Measurements from ENCODE around the gene DYNLRB1. TPM values are rescaled to one million over a fixed set of nuclear protein-coding genes. Genes with fewer than 3 reads are reported as not detected.

Gene DYNLRB1
- total and polyA plus RNA-seq, 10 of the 15 experiments (the other 5 are each of a cell fraction or from before 2014, with no cell fraction given): 87.9 to 313 (median 153) TPM

DNA sequence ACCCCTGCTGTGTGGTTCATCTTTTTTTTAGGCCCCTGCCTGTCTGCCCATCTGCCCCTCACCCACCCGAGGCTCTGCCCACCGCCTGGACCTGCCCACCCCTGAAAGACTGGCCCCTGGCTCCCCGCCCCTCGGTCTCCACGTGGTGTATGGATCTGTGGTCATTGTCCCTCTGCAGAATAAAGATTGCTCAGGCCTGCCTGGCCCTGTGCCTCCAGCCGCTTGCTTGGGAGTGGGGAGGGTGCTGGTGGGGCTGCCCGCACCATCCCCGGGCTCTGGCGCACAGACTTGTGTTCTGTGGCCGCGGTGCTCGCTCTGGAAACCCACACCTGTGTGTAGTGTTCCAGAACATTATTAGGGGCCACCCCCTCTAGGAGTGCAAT is 43.9 kb downstream of the DYNLRB1 start:
- WGBS (ENCODE audit: insufficient coverage, insufficient replicate concordance, low lambda C conversion rate, missing lambda C conversion rate): 73% methylated on average over 12 of the region's 12 CpGs
- ChIA-PET POLR2A (no interaction called here), CTCF (interaction anchor here (1.0 to 1.2 kb wide), 2 partner anchors 148 to 209 kb away, joined by 3 read pairs; no protein-coding TSS in a partner anchor), RAD21 (ENCODE audit: unreplicated experiment) (no interaction called here), SMC1A (ENCODE audit: uncharacterized antibody, unreplicated experiment) (no interaction called here)
- DNase-seq (ENCODE audit: low read depth, low spot score) (no peak), ATAC-seq (no peak), FAIRE-seq (no peak)
- no peak overlapping the region for H3K4me3 ChIP-seq
- no peaks in the 10 kb centered on the region for H4K20me1 ChIP-seq (ENCODE audit: control insufficient read depth, insufficient read depth)
- H2AFZ ChIP-seq (ENCODE audit: control insufficient read depth, low read depth, low read length): no peak overlapping the region
- no peaks in the 10 kb centered on the region for H3K27me3 ChIP-seq (replicated peaks in 1 of 2; ENCODE audit: control insufficient read depth in 2 of 2, insufficient read depth in 2 of 2, low read length in 1 of 2)
- no peak overlapping the region for H3K9ac ChIP-seq (ENCODE audit: control insufficient read depth, insufficient read depth, low read length)
- H3K36me3 ChIP-seq (ENCODE audit: control insufficient read depth in 2 of 2, insufficient read depth in 2 of 2, low read length in 1 of 2): peaks cover 0 to 2% of the 10 kb centered on the region in 2 experiments; a peak in 2 of 4 replicates
- no peaks in the 10 kb centered on the region for H3K9me3 ChIP-seq (replicated peaks; ENCODE audit: control insufficient read depth, insufficient read depth, low read length)
- in situ Hi-C loops (cut with MboI) (no loop called here), intact Hi-C loops (cut with micrococcal nuclease; ENCODE audit: unreplicated experiment) (no loop called here)
- H3K27ac ChIP-seq (ENCODE audit: control insufficient read depth, insufficient read depth): no peak overlapping the region
- no peaks in the 10 kb centered on the region for H3K4me1 ChIP-seq (ENCODE audit: control insufficient read depth, insufficient read depth, low read length)
- H3K4me2 ChIP-seq (ENCODE audit: control insufficient read depth, insufficient read depth): no peak overlapping the region
- BruUV-seq (replicated peaks): no TSS peak
- H3K79me2 ChIP-seq (ENCODE audit: control insufficient read depth, insufficient read depth, low read length): no peaks in the 10 kb centered on the region
- TF ChIP-seq SPI1 (IDR thresholded peaks at IDR 0.05; ENCODE audit: borderline replicate concordance, insufficient read depth, low read depth, low read length) (no peak), RFX5 (IDR thresholded peaks at IDR 0.05; ENCODE audit: low read depth, low read length) (no peak), FOS (IDR thresholded peaks at IDR 0.05; ENCODE audit: borderline replicate concordance, extremely low read depth, insufficient read length) (no peak), CEBPB (IDR thresholded peaks at IDR 0.05; ENCODE audit: borderline replicate concordance in 1 of 2, low read depth in 2 of 2, low read length in 2 of 2) (no peak), PML (IDR thresholded peaks at IDR 0.05; ENCODE audit: low read length) (no peak), NR2F1 (conservative IDR thresholded peaks at IDR 0.05) (no peak), JUNB (IDR thresholded peaks at IDR 0.05) (no peak), CREM (IDR thresholded peaks at IDR 0.05; ENCODE audit: low read depth) (no peak), YBX1 (IDR thresholded peaks at IDR 0.05) (no peak)
- TF ChIP-seq, protein P1, sequence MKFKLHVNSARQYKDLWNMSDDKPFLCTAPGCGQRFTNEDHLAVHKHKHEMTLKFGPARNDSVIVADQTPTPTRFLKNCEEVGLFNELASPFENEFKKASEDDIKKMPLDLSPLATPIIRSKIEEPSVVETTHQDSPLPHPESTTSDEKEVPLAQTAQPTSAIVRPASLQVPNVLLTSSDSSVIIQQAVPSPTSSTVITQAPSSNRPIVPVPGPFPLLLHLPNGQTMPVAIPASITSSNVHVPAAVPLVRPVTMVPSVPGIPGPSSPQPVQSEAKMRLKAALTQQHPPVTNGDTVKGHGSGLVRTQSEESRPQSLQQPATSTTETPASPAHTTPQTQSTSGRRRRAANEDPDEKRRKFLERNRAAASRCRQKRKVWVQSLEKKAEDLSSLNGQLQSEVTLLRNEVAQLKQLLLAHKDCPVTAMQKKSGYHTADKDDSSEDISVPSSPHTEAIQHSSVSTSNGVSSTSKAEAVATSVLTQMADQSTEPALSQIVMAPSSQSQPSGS (IDR thresholded peaks at IDR 0.05; ENCODE audit: low read length): no peak
- TF ChIP-seq, protein P2, sequence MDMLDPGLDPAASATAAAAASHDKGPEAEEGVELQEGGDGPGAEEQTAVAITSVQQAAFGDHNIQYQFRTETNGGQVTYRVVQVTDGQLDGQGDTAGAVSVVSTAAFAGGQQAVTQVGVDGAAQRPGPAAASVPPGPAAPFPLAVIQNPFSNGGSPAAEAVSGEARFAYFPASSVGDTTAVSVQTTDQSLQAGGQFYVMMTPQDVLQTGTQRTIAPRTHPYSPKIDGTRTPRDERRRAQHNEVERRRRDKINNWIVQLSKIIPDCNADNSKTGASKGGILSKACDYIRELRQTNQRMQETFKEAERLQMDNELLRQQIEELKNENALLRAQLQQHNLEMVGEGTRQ (IDR thresholded peaks at IDR 0.05; ENCODE audit: borderline replicate concordance, low read depth, low read length): no peak
- TF ChIP-seq, protein P3, sequence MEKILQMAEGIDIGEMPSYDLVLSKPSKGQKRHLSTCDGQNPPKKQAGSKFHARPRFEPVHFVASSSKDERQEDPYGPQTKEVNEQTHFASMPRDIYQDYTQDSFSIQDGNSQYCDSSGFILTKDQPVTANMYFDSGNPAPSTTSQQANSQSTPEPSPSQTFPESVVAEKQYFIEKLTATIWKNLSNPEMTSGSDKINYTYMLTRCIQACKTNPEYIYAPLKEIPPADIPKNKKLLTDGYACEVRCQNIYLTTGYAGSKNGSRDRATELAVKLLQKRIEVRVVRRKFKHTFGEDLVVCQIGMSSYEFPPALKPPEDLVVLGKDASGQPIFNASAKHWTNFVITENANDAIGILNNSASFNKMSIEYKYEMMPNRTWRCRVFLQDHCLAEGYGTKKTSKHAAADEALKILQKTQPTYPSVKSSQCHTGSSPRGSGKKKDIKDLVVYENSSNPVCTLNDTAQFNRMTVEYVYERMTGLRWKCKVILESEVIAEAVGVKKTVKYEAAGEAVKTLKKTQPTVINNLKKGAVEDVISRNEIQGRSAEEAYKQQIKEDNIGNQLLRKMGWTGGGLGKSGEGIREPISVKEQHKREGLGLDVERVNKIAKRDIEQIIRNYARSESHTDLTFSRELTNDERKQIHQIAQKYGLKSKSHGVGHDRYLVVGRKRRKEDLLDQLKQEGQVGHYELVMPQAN (conservative IDR thresholded peaks at IDR 0.05): no peak
